GM21528 (cell line): Measurements from ENCODE around the gene AKAP8L.

Source experiments
- ATAC-seq: cut with Tn5 transposase; IDR thresholded peaks from one replicate; pipeline ENCODE4 v1.9.1; 2021; ENCODE audit warnings: mild to moderate bottlenecking, moderate library complexity; ENCODE audit not compliant: unreplicated experiment, low FRiP score

Gene AKAP8L

DNA sequence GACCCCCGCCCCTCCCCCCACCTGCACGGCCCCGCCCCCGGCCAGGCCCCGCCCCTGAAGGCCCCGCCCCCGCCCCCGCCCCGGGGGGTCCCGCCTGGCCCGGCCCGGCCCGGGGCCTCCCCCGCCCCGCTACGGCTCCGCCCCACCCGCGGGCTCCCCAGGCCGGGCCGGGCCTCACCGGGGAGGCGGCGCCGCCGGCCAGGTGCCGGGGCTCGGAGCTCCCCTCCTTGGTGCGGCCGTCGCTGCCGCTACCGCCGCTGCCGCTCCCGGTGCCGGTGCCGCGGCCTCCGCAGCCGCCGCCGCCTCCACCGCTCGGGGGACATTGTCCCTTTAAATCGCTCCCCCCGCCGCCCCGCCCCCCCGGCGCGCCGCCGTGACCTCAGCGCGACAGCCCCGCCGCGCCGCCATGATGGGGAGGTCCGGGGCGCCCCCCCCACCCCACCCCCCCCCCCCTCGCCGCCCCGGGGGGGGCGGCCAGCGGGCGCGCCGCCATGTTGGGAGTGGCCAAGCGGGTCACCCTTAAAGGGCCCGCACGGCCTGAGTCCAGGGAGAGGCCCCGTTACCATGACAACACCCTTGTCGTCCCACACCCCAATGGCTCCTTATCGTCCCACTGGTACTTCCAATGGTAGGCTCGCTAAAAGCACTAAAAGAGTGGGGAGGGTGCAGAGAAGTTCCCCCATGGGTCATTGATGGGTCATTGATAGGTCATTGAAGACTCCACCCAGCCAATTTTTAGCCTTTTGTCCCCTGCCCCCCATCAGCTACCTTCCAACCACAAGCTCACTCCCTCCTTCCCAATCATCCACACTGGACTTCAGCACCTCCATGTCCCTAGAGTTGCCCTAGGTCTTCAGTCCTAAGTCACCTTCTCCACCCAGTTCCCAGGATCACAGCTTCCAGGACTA lies 31.1 kb upstream of the AKAP8L start, which contains the start of gene WIZ:
WIZ (minus strand) TSS at position 337 of the 908 bp plus-strand sequence. CDS start 1,649 bp downstream, outside the sequence.
- no peak for ATAC-seq

GRCh38 chr19:15448778-15449619 lies 30.2 kb upstream of the AKAP8L start:
- ATAC-seq = no peak

DNA sequence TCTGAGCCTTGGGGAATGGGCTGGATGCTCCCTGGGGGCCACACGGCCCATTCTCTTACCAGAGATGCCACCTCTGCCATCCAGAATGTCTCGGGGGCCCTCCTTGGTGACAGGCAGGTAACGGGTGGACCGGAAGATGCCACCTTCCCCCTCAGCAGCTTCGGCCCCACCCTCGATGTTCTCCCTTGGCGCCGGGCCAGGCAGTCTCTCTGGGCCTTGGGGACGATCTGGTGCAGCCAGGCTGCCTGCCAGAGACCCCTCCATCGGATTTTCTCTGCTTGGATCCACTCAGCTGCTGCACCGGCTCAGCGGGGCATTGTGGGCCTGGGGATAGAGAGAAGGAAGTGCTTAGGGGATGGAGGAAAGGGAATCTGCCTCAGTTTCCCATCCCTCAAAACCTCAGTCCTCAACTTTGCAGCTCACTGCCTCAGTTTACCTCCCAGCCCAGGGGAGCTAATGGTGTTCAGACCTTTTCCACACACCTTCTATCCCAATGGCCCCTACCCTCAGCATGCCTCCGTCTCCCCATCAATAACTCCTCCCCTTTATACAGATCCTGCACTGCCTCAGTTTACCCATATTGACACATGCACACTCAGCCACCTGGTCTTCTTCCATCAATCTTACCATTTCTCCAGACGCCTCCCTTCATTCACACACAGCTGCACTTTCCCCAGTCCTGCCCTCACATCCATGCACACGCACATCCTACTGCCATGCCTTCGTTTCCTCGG lies 29.4 kb upstream of the AKAP8L start:
- no peak for ATAC-seq

GRCh38 chr19:15447057-15447456 lies 28.3 kb upstream of the AKAP8L start:
- ATAC-seq = no peak

DNA sequence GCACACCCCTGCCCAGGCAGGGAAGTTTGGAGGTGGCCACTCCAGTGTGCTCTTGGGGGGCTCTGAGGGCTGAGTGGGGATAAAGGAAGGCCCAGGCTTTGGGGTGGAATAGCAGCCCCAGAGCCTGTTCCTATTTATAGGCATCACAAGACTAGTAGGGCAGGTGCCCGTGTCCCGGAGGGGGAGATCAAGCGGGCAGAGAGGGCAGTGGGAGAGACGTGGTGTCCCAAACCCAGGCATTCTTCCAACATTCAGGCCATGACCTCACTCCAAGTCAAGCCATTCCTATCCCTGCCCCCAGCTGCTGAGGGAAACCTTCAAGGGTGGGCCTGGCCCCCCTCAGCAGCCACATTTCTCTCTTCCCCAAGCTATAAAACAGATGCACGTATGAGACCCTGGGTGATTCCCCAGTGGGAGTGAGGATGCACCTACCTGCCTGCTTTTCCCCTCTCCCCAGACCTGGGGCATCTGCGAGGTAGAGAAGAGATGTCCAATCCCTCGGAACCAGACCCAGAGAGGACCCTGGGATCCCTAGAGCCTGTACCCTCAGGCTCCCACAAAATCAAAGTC lies 27.1 kb upstream of the AKAP8L start:
- no peak for ATAC-seq

DNA sequence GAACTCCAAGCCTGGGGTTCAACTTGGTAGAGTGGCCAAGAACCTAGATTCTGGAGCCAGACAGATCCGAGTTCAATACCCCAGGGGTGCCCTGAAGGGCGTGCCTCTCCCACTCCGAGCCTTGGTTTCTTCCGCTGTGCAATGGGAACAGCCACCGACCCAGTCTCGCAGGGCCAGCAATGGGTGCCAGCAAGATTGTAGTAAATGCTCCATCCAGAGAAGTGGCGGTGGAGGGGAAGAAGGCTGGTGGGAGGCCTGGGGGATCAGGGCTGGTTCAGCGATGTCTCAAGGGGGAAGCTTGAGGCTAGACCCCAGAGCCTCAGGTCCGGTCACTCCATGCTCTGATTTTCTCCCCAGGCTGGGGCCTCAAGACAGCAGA lies 26.4 kb upstream of the AKAP8L start:
- ATAC-seq = no peak

DNA sequence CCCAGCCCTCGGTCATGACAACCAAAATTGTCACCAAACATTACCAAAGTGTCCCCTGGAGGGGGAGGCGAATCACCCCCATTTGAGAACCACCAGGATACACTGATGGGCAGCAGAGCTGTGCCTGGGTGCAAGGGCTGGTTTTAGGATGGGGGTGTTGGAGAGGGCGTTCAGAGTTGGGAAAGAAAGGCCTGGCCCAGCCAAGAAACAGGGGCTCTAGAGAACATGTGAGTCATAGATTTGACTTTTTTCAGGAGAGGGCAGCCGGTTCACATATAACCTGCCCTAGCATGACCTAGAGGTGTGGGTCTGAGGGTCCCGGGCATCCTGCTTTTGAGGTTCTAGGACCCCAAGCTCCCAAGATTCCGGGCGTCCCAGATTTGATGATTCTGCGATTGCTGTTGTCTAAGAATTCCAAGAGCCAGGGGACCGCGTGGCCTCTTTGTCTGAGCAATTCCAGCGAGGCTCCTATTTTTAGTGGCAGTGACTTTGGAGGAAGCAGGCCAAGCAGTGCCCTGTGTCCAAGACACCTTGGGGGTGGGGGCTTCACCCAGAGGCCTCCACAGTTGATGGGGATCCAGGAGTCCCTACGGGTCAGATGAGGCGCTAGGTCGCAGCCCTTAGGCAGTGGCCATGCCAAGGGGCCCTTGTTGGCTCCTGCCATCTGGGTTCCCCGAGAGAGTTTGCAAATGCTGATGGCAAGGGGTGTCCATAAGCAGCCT lies 25.9 kb upstream of the AKAP8L start:
- no peak for ATAC-seq

DNA sequence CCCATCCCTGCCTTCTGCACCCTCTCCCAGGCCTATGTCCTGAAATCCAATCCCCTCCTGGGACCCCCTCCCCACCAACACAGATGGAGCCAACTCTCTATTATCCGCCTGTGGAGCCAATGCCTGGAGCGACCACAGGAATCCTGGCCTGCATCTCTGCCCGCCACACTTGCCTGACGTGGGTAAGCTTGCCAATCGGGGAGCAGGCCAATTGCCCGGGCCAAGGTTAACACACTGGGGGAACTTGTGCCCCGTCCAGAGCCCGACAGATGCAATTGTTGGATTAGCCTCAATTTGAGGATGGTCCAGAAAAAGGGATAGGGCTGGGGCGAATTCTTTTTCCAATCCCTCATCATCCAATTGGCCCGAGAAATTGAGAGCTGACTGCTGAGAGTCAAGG lies 25.1 kb upstream of the AKAP8L start:
- ATAC-seq = no peak

DNA sequence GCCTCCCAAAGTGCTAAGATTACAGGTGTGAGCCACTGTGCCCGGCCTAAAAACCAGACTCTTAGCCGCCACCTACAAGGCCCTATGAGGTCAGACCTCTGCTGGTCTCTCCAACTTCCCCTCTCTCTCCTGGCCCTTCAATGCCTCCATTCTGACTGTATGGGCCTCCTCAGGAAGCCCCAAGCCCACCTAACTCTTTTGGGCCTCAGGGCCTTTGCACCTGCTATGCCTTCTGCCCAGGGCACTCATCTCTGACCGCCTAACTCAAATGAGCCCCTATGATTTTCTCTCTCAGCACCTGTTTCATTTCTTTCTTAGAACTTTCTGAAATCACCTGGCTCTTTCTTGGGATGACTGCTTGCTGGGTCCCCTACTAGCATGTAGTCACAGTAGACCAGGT lies 24.5 kb upstream of the AKAP8L start:
- no peak for ATAC-seq

- no peak for ATAC-seq
Observed at GRCh38 chr19:15442142-15442920, 23.5 kb upstream of the AKAP8L start.

DNA sequence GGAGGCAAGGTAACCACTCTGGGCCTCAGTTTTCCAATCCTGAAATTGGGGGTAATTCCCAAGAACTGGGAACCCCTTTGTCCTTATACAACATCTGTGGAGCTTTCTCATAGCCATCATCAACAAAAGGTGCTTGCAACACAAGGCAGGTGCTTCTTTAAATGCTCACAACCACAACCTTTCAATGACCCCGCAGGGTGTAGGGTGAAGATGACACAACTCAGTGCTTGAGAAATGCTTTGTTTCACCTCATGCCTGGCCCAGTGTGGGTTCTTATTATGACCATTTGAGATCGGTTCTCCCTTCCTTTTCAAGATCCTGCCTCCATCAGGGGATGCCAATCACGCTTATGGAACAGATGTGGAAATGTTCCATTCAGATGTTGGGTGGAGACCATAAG lies 22.5 kb upstream of the AKAP8L start:
- ATAC-seq = no peak

DNA sequence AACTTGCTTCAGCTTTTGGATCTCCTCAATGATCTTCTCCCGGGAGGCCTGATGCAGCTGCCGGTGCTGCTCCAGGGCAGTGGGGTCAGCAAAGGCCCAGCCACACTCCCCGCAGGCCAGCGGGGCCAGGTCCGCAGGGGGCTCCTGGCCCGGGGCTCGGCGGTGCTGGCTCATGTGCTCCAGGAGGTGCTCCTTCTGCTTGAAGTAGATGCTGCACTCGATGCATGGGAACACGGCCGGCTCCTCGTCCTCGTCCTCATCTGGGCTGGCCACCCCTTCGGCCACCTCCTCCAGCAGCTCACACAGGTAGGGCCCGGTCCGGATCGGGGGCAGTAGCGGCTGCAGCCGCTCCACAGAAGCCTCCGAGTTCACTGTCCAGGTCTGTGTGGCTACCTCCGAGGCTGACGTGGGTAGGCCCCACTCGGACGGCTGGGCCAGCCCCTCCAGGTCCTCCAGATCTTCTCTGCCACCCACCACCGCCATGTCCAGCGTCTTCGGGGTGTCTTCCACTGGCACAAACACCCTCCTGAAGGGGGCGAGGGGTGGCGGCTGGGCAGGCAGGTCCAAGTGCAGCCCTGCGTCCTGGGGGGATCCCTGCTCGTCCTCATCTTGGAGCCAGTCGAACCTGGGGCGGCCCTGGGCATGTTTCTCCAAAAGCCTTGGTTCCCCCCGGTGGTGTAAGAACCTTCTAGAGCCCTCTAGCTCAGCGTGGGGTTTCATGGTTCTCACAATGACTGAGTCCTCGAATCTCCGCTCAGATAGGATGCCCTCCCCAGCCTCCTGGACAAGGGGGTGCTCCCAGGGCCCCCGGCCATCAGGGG lies 21.2 kb upstream of the AKAP8L start:
- ATAC-seq = no peak

DNA sequence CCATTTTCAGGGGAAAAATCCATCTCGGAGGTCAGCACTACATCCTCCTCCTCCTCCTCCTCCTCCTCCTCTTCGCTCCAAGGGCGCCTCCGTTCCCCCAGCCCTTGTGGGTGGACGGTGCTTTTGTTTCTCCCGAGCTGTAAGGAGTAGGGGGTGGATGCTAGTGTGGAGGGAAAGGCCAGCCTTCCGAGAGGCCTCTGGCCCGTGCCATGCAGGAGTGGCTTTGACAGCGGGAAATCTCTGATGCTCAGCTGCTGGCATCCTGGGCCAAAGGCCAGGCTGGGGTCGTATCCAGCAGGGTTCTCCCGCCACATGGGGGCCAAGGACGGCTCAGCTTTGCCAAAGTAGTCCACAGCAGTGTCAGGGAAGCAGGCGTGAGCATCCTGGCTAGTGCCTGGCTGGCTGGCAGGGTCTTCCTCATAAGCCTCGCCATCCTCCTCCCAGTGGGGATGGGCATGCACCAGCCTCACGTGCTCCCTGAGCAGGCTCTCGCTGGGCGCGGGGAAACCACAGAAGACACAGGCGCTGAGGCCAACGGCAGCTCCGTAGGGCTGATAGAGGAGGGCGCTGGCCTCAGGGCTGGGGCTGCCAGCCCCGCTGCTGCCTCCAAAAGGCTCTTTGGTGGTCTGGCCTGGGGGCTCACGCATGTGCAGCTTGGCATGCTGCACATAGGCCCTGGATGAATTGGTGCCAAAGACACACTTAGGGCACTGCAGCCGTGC lies 20.5 kb upstream of the AKAP8L start:
- no peak for ATAC-seq

GRCh38 chr19:15438577-15438976 lies 19.8 kb upstream of the AKAP8L start:
- no peak for ATAC-seq

DNA sequence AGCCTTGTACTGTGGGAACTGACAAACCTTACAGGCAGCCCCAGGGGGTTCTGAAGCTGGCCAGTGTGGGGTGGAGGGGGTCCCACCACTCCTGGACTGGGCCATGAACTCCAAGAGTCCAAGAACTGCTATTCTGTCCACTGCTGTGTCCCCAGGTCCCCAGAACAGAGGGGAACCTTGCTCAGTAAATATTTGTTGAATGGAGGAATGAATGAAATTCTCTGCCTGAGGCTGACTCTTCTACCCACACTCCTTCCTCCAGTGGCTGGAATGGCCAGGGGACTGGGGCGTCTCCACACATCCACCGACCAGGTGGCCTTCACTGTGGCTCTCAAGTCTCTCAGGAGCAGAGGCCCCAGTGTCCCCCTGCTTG lies 19.3 kb upstream of the AKAP8L start:
- no peak for ATAC-seq

- ATAC-seq = no peak
Observed at GRCh38 chr19:15437355-15438123, 18.8 kb upstream of the AKAP8L start.

DNA sequence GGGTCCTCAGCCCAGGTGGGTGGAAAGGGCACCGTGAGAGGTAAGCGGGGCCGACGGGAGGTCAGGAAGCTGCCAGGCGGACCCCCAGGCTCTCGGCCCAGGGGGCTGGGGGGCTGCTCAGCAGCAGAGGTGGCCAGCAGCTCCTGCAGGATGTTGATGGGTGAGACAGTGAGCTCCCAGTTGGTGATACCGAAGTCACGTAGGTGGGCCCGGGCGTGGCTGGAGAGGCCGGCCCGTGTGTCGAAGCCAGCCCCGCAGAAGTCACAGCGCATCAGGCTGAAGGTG lies 18.0 kb upstream of the AKAP8L start:
- no peak for ATAC-seq
